Measurements from ENCODE around the gene SRSF3.
"Not testable (repeated sequence)": the region's sequence is repeated elsewhere in the genome, so short reads cannot be mapped to it uniquely, and the experiment has no call there.

The SRSF3 gene

GRCh38 chr6:36572353-36573311, 21.5 kb upstream of the SRSF3 start:
- peak; percentile 49 for DNase-seq (ENCODE audit: low read depth, low spot score)

GRCh38 chr6:36574679-36575078, 19.5 kb upstream of the SRSF3 start:
- no peak overlapping the region for H3K27ac ChIP-seq
- DNase-seq (ENCODE audit: low read depth, low spot score), result no peak

More at GRCh38 chr6:36572353-36573311, 21.5 kb upstream of the SRSF3 start:
- H3K27ac ChIP-seq, result peak overlapping the region; percentile 20

GRCh38 chr6:36576578-36576977, 17.6 kb upstream of the SRSF3 start:
- H3K27ac ChIP-seq, result peak overlapping the region; percentile 48
- no peak for DNase-seq (ENCODE audit: low read depth, low spot score)

GRCh38 chr6:36577301-36577700, 16.9 kb upstream of the SRSF3 start:
- peak overlapping the region; percentile 48 for H3K27ac ChIP-seq
- peak; percentile 46 for DNase-seq (ENCODE audit: low read depth, low spot score)

GRCh38 chr6:36578030-36578429, 16.1 kb upstream of the SRSF3 start:
- DNase-seq (ENCODE audit: low read depth, low spot score), result no peak
- peak overlapping the region; percentile 48 for H3K27ac ChIP-seq

GRCh38 chr6:36578431-36578830, 15.7 kb upstream of the SRSF3 start:
- DNase-seq (ENCODE audit: low read depth, low spot score), result no peak
- H3K27ac ChIP-seq, result no peak overlapping the region

GRCh38 chr6:36580184-36580526, 14.0 kb upstream of the SRSF3 start:
- no peak for DNase-seq (ENCODE audit: low read depth, low spot score)
- H3K27ac ChIP-seq, result no peak overlapping the region

GRCh38 chr6:36581716-36582115, 12.4 kb upstream of the SRSF3 start:
- DNase-seq (ENCODE audit: low read depth, low spot score), result no peak
- no peak overlapping the region for H3K27ac ChIP-seq

GRCh38 chr6:36586606-36587005, 7.6 kb upstream of the SRSF3 start:
- no peak overlapping the region for H3K27ac ChIP-seq
- DNase-seq (ENCODE audit: low read depth, low spot score), result no peak

GRCh38 chr6:36589025-36589400, 5.1 kb upstream of the SRSF3 start:
- not testable (repeated sequence) for DNase-seq (ENCODE audit: low read depth, low spot score)

GRCh38 chr6:36590237-36590636, 3.9 kb upstream of the SRSF3 start:
- peak overlapping the region; percentile 23 for H3K27ac ChIP-seq
- no peak for DNase-seq (ENCODE audit: low read depth, low spot score)

More at GRCh38 chr6:36589025-36589400, 5.1 kb upstream of the SRSF3 start:
- H3K27ac ChIP-seq, result not testable (repeated sequence)

GRCh38 chr6:36592221-36592655, 1.9 kb upstream of the SRSF3 start:
- DNase-seq (ENCODE audit: low read depth, low spot score), result no peak
- no peak overlapping the region for H3K27ac ChIP-seq

- DNase-seq (ENCODE audit: low read depth, low spot score), result no peak
- H3K27ac ChIP-seq, result peak overlapping the region; percentile 95
Measured at GRCh38 chr6:36593569-36594028, 563 bp upstream of the SRSF3 start.

GRCh38 chr6:36594816-36595643, 868 bp downstream of the SRSF3 start:
- DNase-seq (ENCODE audit: low read depth, low spot score), result no peak
- peak overlapping the region; percentile 95 for H3K27ac ChIP-seq

GRCh38 chr6:36596356-36596755, 2.2 kb downstream of the SRSF3 start:
- no peak for DNase-seq (ENCODE audit: low read depth, low spot score)
- peak overlapping the region; percentile 95 for H3K27ac ChIP-seq

GRCh38 chr6:36597775-36598174, 3.6 kb downstream of the SRSF3 start:
- H3K27ac ChIP-seq, result peak overlapping the region; percentile 95
- no peak for DNase-seq (ENCODE audit: low read depth, low spot score)

GRCh38 chr6:36598326-36598725, 4.2 kb downstream of the SRSF3 start:
- no peak for DNase-seq (ENCODE audit: low read depth, low spot score)
- peak overlapping the region; percentile 95 for H3K27ac ChIP-seq

GRCh38 chr6:36598739-36599318, 4.7 kb downstream of the SRSF3 start:
- no peak for DNase-seq (ENCODE audit: low read depth, low spot score)
- H3K27ac ChIP-seq, result peak overlapping the region; percentile 95

GRCh38 chr6:36599791-36600209, 5.6 kb downstream of the SRSF3 start:
- DNase-seq (ENCODE audit: low read depth, low spot score), result no peak
- H3K27ac ChIP-seq, result peak overlapping the region; percentile 95

GRCh38 chr6:36600564-36601146, 6.5 kb downstream of the SRSF3 start:
- H3K27ac ChIP-seq, result peak overlapping the region; percentile 95
- DNase-seq (ENCODE audit: low read depth, low spot score), result no peak

Data from epithelial cell of prostate (primary cell).